ENCODE measurements around the gene TOX2.

Gene TOX2

DNA sequence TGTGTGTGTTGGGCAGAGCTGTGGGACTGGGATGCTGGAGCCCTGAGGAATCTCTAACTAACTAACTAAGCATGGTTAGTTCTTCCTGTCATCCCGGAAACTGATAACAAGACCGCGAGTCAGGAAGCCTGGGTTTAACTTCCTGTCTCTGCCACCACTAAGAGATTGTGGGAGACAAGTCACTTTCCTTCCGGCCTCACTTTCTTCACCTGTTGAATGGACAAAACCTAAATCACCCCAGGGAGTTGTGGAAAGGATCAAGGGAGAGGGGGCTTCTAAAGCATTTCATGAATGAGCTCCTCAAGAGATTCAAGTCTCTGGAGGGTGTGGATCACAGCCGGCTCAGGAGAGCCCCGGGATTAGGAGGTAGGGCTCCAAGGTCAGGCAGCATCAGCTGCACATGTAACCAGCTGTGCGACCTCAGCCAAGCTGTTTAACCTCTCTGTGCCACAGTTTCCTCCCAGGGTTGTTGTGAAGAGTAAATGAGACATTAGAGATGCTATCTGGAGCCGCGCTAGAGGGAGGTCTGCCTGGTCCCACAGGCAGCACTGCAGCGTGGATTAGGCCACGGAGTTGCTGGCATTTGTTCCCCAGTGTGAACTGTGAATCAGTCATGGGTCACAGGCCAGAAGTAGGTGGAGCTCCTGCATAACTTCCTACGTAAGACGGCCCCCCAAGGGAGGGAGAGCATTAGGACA, 105.1 kb downstream of the TOX2 start:
- no peak overlapping the region for H3K27ac ChIP-seq (ENCODE audit: low read length)
- no peak overlapping the region for H3K4me3 ChIP-seq (ENCODE audit: low read length)
- no peaks in the 10 kb centered on the region for H3K9me3 ChIP-seq (ENCODE audit: control insufficient read depth, low read depth, low read length)
- no peak overlapping the region for H3K9ac ChIP-seq (ENCODE audit: low read length)
- H3K36me3 ChIP-seq (ENCODE audit: control insufficient read depth, low read depth, low read length) = no peaks in the 10 kb centered on the region
- H3K27me3 ChIP-seq (ENCODE audit: control insufficient read depth, insufficient read depth, low read length) = no peaks in the 10 kb centered on the region
- no peaks in the 10 kb centered on the region for H3K4me1 ChIP-seq (ENCODE audit: control insufficient read depth, low read depth, low read length)

DNA sequence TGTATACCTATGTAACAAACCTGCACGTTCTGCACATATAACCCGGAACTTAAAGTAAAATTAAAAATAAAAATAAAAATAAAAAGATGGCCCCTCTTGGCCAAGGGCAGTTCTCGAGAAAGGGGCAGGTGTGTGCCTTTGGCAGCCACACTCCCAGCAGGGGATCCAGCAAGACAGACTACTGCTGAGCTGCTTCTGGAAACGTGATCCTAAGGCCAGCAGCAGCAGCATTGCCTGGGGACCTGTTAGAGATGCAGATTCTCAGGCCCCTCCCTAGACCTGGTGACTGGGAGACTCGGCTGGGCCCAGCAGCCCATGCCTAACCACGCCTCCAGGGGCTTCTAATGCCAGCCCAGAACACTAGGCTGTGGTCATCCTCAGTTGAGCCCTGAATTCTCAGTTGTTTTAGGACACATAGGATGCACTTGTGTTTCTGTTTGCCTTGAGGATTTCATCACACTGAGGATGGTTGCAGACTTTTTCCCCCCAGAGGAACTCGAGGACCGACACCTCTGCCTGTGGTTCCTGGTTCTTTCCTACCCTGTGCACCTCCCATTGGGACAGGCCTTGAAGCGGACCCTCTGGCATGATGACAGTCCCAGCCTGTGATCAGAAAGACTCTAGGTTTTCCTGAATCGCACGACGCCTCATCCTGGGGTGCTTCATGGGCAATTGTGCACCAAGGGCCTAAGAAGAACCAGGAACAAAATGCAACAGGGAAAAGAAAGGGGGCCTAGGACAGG, 105.9 kb downstream of the TOX2 start:
- Histone ChIP-seq H3K4me1 (ENCODE audit: control insufficient read depth, low read depth, low read length) (peaks cover under 1% of the 10 kb centered on the region), H3K9me3 (ENCODE audit: control insufficient read depth, low read depth, low read length) (no peaks in the 10 kb centered on the region), H3K36me3 (ENCODE audit: control insufficient read depth, low read depth, low read length) (no peaks in the 10 kb centered on the region), H3K4me3 (ENCODE audit: low read length) (no peak overlapping the region), H3K27me3 (ENCODE audit: control insufficient read depth, insufficient read depth, low read length) (no peaks in the 10 kb centered on the region), H3K27ac (ENCODE audit: low read length) (no peak overlapping the region), H3K9ac (ENCODE audit: low read length) (no peak overlapping the region)

DNA sequence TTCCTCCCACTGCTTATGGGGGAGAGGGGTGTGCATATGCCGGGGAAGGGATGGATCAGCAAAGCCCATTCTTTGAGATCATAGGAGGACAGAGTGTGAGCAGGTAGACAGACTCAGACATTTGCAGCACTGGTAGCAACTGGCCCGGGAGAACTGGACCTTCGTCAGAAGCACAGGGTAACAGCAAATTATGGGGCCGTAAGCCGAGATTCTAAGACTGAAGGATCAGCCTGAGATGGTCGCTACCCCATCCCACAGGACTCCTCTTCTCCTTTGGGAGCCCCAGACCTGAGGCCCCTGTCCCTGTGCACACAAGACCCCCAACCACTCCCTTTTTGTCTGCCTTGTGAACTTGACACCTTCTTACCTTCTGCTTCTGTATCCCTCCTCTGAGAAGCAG, 106.5 kb downstream of the TOX2 start:
- Histone ChIP-seq H3K27me3 (ENCODE audit: control insufficient read depth, insufficient read depth, low read length) (no peaks in the 10 kb centered on the region), H3K9ac (ENCODE audit: low read length) (no peak overlapping the region)

DNA sequence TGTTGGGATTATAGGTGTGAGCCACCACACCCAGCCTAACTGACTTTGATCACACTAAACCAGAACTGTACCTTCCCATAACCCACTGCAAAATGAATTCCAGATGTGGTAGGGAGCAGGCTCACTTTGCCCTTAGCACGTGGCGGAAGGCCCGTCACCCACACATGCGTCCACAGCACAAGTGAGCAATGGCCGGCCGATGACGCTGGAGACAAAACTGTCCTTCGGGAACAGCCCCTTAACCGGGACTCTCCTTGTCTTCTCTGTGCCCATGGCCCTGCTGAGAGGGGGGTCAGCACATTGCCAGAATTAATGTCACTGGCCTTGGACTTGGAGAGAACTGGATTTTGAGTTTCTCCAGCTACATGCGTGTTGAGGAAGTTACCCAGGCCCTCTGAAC, 107.2 kb downstream of the TOX2 start:
- Histone ChIP-seq H3K4me1 (ENCODE audit: control insufficient read depth, low read depth, low read length) (peaks cover 3% of the 10 kb centered on the region), H3K27me3 (ENCODE audit: control insufficient read depth, insufficient read depth, low read length) (no peaks in the 10 kb centered on the region), H3K36me3 (ENCODE audit: control insufficient read depth, low read depth, low read length) (no peaks in the 10 kb centered on the region), H3K4me3 (ENCODE audit: low read length) (no peak overlapping the region), H3K9me3 (ENCODE audit: control insufficient read depth, low read depth, low read length) (no peaks in the 10 kb centered on the region), H3K27ac (ENCODE audit: low read length) (no peak overlapping the region), H3K9ac (ENCODE audit: low read length) (no peak overlapping the region)

More for the DNA sequence above, 106.5 kb downstream of the TOX2 start:
- no peaks in the 10 kb centered on the region for H3K36me3 ChIP-seq (ENCODE audit: control insufficient read depth, low read depth, low read length)
- H3K4me1 ChIP-seq (ENCODE audit: control insufficient read depth, low read depth, low read length) = peaks cover 3% of the 10 kb centered on the region
- H3K27ac ChIP-seq (ENCODE audit: low read length) = no peak overlapping the region
- no peak overlapping the region for H3K4me3 ChIP-seq (ENCODE audit: low read length)
- H3K9me3 ChIP-seq (ENCODE audit: control insufficient read depth, low read depth, low read length) = no peaks in the 10 kb centered on the region

DNA sequence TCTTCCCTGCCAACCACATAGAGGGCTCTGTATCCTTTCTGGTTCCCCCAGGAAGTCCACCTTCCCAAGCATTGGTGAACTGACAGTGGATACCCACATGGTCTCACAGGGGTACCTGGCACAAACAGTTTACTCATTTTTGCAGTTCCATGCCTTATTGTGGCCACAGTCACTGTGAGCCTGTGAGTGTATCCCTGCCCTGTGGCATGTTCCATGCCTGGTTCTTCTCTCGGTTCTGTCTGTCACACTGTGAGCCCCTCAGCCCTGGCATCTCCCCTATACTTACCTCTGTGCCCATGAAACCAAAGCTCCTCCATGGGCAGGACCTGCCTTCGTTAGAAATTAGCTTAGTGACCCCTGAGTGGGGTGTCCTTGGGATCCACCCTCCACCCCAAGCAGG, 107.8 kb downstream of the TOX2 start:
- Histone ChIP-seq H3K9me3 (ENCODE audit: control insufficient read depth, low read depth, low read length) (no peaks in the 10 kb centered on the region), H3K9ac (ENCODE audit: low read length) (no peak overlapping the region), H3K27me3 (ENCODE audit: control insufficient read depth, insufficient read depth, low read length) (no peaks in the 10 kb centered on the region), H3K36me3 (ENCODE audit: control insufficient read depth, low read depth, low read length) (no peaks in the 10 kb centered on the region), H3K27ac (ENCODE audit: low read length) (no peak overlapping the region), H3K4me1 (ENCODE audit: control insufficient read depth, low read depth, low read length) (peaks cover 3% of the 10 kb centered on the region), H3K4me3 (ENCODE audit: low read length) (no peak overlapping the region)

DNA sequence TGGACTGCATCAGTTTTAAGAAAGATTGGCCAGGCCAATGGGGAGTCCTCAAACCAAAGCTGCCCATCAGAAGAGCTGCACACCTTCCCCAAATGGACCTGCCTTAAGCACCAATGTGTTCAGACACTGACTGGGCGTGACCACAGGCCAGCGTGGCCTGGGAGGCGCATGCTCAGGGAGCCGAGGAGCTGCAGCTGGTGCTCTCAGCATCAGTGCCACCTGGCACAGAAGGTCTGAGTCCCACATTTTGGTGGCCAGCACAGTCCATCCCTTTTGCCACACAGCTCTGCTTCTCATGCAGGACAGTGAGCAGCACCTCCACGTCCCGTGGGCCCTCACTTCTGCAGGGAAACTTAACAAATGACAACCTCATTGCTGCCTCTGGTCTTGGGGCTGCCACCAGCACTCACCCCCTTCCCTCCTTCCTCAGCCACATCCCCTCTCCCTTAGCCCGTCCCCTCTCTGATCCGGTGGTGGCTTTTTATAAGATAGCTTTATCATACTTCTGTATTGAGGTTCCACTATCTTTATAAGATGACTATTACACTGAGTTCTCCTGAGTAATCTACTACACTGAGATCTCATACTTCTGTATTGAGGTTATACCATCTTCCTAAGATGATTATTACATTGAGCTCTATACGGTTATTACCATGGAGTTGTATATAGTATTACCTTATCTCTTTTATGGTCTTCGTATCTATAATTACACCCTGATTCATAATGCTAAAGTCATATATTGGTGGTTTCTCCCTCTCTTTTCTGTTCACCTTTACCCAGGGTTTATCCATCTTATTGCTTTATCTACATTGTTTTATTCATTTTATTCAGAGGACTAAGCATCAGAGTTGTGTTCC, 109.1 kb downstream of the TOX2 start:
- Histone ChIP-seq H3K27me3 (ENCODE audit: control insufficient read depth, insufficient read depth, low read length) (no peaks in the 10 kb centered on the region), H3K27ac (ENCODE audit: low read length) (no peak overlapping the region), H3K36me3 (ENCODE audit: control insufficient read depth, low read depth, low read length) (no peaks in the 10 kb centered on the region), H3K4me3 (ENCODE audit: low read length) (no peak overlapping the region), H3K9me3 (ENCODE audit: control insufficient read depth, low read depth, low read length) (no peaks in the 10 kb centered on the region), H3K4me1 (ENCODE audit: control insufficient read depth, low read depth, low read length) (peaks cover 3% of the 10 kb centered on the region), H3K9ac (ENCODE audit: low read length) (no peak overlapping the region)

DNA sequence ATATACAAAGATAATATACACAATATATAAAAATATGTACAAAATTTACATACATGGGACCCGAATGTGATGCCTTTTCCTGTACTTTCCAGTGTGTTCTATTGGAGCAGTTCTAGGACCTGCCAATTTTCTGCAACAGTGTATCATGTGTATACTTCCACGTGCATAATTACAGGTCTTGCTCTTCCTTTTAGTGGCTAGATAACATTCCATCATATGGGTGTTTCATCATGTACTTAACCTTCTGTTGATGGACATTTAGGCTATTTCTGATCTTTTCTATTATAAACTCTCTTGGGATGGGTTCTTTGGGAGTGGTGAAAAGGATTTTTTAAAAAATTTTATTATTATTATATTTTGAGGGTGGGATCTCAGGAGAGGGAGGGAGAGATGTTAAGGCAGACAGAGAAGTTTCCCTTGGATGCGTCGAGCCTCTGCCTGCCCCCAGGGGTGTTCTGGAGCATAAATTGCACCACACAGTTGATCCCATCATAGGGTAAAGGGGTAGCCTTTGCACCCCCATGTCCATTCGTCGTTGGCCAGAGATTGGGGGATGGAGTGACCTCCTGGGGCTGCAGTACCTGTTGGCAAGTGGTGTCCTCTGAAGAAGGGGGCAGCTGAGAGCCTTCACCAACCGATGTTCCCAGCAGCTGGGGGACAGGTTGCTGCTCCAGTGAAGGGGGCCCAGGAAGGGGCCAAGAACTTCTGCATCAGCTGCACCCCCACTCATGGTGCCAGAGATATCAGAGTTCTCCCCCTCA, 110.3 kb downstream of the TOX2 start:
- no peak overlapping the region for H3K4me3 ChIP-seq (ENCODE audit: low read length)
- no peaks in the 10 kb centered on the region for H3K36me3 ChIP-seq (ENCODE audit: control insufficient read depth, low read depth, low read length)
- H3K9me3 ChIP-seq (ENCODE audit: control insufficient read depth, low read depth, low read length) = no peaks in the 10 kb centered on the region
- H3K9ac ChIP-seq (ENCODE audit: low read length) = no peak overlapping the region
- no peak overlapping the region for H3K27ac ChIP-seq (ENCODE audit: low read length)
- H3K4me1 ChIP-seq (ENCODE audit: control insufficient read depth, low read depth, low read length) = peaks cover 3% of the 10 kb centered on the region
- no peaks in the 10 kb centered on the region for H3K27me3 ChIP-seq (ENCODE audit: control insufficient read depth, insufficient read depth, low read length)

DNA sequence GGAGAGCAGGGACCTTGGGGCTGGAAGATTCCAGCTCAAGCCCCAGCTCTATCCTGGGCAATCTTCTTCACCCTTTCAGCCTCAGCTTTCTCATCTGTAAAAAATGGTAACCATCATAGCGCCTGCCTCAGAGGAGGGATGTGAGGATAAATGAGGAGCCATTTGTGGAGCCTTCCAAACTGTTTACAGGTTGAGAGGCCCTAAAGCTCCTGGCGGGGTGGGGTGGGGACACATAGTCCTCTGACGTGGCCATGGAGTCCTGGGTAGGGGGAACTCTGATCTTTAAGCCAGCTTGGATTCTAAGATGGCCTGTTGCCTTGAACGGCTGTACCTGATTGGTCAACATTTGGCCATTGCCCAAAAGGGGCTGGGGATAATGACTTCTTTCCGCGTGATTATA, 111.1 kb downstream of the TOX2 start:
- Histone ChIP-seq H3K9me3 (ENCODE audit: control insufficient read depth, low read depth, low read length) (no peaks in the 10 kb centered on the region), H3K27me3 (ENCODE audit: control insufficient read depth, insufficient read depth, low read length) (no peaks in the 10 kb centered on the region), H3K27ac (ENCODE audit: low read length) (no peak overlapping the region), H3K4me1 (ENCODE audit: control insufficient read depth, low read depth, low read length) (peaks cover 3% of the 10 kb centered on the region), H3K4me3 (ENCODE audit: low read length) (no peak overlapping the region), H3K36me3 (ENCODE audit: control insufficient read depth, low read depth, low read length) (no peaks in the 10 kb centered on the region), H3K9ac (ENCODE audit: low read length) (no peak overlapping the region)

DNA sequence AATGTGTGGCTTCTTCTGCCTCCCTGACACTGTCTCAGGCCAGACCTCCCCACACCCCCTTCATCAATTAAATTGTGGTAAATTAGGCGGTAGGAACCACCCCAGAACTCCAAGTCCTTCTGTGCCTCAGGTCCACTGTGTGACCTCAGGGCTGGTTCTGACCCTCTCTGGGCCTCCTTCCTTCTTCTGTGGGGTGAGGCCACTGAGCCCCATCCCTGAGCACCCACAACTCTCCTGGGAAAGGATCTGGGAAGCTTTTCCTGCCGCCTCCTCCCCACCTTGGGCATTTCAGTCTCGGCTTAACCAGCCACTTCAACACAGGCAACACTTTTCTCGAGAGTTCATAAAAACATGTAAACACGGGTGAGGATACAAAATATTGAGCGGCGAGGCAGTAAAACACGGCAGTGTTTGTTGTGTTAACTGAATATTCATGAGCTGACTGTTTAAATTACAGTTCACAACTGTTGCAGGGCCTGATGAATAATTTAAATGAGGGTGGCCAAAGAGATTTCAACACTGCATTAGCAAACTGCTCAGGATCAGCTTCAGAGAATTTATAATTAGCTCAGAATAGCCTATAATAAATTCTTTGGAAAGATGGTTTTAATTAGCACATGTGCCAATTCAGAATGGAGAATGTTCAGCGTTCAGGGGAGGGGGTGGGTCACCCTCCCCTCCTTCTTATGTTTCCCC, 112.1 kb downstream of the TOX2 start:
- Histone ChIP-seq H3K9ac (ENCODE audit: low read length) (no peak overlapping the region), H3K27ac (ENCODE audit: low read length) (no peak overlapping the region), H3K36me3 (ENCODE audit: control insufficient read depth, low read depth, low read length) (no peaks in the 10 kb centered on the region), H3K27me3 (ENCODE audit: control insufficient read depth, insufficient read depth, low read length) (no peaks in the 10 kb centered on the region), H3K4me1 (ENCODE audit: control insufficient read depth, low read depth, low read length) (peaks cover 3% of the 10 kb centered on the region), H3K9me3 (ENCODE audit: control insufficient read depth, low read depth, low read length) (no peaks in the 10 kb centered on the region), H3K4me3 (ENCODE audit: low read length) (no peak overlapping the region)

DNA sequence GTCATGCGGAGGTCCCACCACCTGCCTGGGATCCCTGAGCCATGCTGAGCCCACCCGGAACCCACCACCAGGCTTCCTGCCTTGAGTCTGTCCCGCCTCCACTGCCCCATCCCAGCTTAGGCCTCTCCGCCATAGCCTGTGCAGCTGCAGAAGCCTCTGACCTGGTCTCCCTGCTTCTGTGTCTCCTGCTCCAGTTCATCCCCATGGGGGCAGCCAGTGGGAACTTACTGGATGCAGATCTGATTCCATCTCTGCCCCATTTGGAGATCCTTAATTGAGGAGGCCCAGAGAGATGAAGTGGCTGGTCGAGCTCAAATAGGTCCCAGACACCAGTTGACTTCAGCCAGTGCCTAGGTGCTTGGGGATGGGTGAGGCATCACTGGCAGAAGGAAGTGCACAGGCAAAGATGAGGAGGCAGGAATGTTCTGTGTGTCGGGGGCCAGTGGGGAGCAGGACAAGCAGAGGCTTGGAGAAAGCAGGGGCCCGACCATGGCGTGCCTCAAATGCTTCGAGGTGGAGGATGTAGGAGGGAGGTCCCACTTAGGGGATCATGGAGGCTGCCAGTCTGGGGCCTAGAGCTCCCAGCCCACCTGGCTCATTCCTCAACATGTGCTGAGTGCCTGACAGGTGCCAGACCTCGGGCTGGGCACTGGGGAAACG, 112.8 kb downstream of the TOX2 start:
- Histone ChIP-seq H3K9me3 (ENCODE audit: control insufficient read depth, low read depth, low read length) (no peaks in the 10 kb centered on the region), H3K27me3 (ENCODE audit: control insufficient read depth, insufficient read depth, low read length) (no peaks in the 10 kb centered on the region), H3K4me3 (ENCODE audit: low read length) (no peak overlapping the region), H3K36me3 (ENCODE audit: control insufficient read depth, low read depth, low read length) (no peaks in the 10 kb centered on the region), H3K4me1 (ENCODE audit: control insufficient read depth, low read depth, low read length) (peaks cover 3% of the 10 kb centered on the region), H3K9ac (ENCODE audit: low read length) (no peak overlapping the region), H3K27ac (ENCODE audit: low read length) (no peak overlapping the region)

Data from iPS-18a (cell line).